GM18909 (cell line): ENCODE data around the gene LYPLA2.
A peak's percentile ranks its signal among the peaks of the same experiment; 100 is the strongest.

Experiments used
- ATAC-seq: cut with Tn5 transposase; IDR thresholded peaks from one replicate; pipeline ENCODE4 v1.9.1; 2021; ENCODE audit warnings: mild to moderate bottlenecking; ENCODE audit not compliant: unreplicated experiment, poor library complexity

LYPLA2 gene

GRCh38 chr1:23790696-23791515 lies at the start of gene LYPLA2:
LYPLA2 (plus strand) TSS chr1:23791145; CDS start chr1:23792683, 1,538 bp downstream.
- ATAC-seq, result peak; percentile 76

DNA sequence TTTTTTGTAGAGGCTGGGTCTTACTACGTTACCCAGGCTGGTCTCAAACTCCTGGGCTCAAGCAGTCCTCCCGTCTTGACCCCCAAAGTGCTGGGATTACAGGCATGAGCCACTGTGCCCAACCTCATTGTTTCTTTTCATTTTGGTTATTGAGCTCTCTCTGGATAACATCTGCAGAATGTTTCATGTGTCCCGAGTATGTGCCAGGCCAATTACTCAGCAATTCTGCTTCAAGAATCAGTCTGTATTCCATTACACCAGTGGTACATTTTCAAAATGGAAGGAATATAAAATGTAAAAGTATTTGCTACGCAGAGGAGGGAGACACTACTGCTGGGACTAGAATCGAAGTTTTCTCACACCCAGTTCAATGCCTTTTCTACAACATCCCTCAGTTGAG lies 49.3 kb upstream of the LYPLA2 start:
- ATAC-seq, result no peak

DNA sequence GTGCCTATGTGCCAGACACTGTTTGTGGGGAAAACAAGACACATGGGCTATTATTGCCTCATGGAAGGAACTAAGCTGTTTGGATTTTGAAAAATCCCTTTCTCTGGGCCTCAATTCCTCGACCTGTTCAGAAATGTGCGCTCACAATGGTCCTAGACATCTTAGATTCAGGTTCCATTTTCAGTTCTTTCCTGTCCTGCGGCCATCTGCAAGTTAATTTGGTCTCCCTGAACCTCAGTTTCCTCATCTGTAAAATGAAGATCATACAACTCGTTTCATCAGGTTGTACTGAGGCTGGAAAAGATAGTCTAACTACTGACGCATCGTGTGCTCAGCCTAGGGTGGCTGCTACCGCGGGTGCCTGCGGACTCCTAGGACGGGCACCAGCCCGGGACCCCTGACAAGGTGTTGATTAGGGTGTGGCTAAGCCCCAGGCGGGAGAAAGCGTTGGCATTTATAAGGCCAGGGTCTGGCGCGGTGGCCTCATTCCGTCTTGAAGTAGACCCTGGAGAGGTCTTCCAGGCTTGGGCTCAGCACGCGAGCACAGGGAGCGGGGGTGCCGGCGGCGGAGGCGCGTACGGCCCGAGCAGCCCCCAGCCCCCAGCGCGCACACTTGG lies 48.2 kb upstream of the LYPLA2 start:
- ATAC-seq, result peak; percentile 22

DNA sequence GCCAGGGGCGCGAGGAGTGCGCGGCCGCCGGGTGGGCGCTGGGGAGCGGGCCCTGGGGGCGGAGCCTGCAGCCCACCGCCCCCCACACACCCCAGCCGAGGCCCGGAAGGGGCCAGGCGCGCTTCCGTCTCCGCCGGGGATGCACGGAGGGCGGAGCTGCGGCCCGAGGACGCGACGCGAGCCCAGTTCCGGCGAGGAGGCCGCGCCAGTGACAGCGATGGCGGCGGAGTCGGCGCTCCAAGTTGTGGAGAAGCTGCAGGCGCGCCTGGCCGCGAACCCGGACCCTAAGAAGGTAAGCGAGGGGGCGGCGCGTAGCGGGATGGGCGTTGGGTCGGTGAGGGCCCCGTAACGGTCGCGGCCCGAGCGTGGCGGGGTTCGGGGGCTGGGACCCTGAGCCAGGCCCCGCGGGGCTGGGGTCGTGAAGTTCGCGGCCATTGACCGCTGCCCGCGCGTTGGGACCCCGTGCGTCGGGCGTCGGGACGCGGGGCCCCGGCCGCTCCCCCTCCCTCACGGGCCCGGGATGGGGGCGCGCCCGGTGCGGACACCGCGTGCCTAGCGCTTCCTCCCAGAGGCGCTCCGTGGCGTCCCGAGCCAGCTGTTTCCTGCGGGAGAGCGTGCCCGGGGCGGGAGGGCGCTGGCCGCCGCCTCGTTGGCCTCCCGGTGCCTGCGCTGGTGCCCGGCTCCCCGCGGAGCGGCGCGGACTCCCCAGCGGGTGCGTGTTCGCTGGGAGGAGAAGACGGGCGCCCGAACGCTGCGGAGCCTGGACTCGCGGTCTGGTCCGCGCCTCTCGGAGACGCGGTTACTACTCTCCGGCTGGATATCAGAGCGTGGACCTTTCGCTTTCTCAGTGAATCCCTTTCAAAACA lies 47.4 kb upstream of the LYPLA2 start, which contains the start of gene ELOA:
ELOA (plus strand) TSS at position 185 of the 866 bp plus-strand sequence; CDS start at position 218, 33 bp downstream.
- peak; percentile 76 for ATAC-seq

DNA sequence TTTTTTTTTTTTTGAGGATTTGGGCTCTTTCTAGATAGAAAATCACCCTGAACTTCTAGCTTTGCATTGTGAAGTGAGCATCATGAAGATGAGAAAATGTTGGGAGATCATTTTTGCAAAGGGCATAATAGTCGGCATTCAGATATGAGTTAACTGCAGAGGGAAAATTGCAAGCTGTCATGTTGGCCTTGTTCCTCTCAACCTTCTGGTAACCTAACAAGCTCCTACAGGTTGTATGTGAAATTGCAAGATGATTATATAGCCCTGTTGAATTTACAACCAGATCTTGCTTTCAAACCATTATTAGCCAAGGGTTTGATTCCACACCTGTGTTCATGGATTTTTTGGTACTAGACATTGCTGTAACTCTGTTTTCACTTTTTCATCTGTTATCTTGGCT lies 45.4 kb upstream of the LYPLA2 start:
- ATAC-seq, result no peak

DNA sequence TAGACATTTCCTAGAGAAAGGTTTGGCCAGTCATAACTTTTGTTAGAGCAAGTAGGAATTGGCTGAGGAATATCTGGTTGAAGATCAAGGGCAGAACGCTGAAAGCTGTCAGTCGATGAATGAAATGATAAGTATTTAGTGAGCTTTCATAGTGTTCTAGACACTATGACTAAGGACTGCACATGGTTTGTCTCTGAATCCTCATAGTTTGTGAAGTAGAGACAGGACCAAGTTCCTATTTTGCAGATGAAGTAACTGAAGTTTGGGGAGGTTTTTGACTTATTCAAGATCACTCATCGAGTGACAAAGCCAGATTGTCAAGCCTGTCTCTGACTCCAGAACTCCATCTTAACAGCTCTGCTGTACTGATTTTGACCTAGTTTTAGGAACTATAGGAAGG lies 42.9 kb upstream of the LYPLA2 start:
- no peak for ATAC-seq

GRCh38 chr1:23751050-23751814 lies 39.7 kb upstream of the LYPLA2 start:
- no peak for ATAC-seq

- ATAC-seq, result no peak
Observed at GRCh38 chr1:23751815-23752200, 39.1 kb upstream of the LYPLA2 start.

- no peak for ATAC-seq
Observed at GRCh38 chr1:23752909-23753308, 38.0 kb upstream of the LYPLA2 start.

DNA sequence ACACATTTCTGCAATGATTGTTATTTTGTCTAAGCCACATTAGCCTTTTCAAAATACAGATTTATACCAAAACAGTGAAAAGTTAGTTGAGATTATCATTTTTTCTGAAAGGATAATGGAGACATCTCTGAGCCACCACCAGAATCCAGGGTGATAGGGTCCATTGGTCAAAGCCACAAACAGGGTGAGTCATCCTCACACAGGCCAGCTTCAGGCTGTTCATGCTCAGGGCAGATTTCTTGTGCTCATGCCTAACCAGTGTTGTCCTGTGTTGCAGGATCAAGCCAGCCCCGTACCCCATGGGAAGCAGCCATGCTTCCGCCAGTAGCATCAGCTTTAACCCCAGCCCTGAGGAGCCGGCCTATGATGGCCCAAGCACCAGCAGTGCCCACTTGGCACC lies 34.3 kb upstream of the LYPLA2 start:
- ATAC-seq, result no peak

DNA sequence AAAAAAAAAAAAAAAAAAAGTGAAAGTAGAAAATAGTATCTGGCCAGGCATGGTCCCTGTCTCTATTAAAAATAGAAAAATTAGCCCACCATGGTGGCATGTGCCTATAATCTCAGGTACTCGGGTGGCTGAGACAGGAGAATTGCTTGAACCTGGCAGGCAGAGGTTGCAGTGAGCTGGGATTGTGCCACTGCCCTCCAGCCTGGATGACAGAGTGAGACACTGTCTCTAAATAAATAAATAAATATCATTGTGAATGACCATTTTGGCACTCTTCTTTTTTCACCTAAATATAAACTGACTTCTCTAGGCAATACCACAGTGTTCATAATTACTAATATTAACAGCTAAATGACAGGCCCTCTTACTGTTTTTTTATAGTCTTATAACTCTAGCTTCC lies 33.1 kb upstream of the LYPLA2 start:
- ATAC-seq, result no peak

DNA sequence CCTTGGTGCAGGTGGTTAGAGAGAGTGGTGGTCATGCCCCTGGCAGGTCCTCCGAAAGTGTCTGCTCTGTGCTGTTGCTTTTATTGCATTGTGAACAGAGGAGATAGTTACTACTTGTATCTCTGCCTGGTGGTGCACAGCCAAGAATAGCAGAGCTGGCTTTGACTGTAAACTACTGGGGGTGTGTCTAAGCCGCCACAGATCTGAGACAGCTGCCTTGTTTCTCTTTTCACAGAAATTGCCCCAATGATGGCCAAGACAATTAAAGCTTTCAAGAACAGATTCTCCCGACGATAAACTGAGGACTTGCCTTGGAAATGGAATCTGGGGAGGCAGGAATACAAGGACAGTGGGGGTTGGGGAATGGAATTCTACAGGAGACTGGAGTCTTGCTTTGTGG lies 31.7 kb upstream of the LYPLA2 start:
- no peak for ATAC-seq

DNA sequence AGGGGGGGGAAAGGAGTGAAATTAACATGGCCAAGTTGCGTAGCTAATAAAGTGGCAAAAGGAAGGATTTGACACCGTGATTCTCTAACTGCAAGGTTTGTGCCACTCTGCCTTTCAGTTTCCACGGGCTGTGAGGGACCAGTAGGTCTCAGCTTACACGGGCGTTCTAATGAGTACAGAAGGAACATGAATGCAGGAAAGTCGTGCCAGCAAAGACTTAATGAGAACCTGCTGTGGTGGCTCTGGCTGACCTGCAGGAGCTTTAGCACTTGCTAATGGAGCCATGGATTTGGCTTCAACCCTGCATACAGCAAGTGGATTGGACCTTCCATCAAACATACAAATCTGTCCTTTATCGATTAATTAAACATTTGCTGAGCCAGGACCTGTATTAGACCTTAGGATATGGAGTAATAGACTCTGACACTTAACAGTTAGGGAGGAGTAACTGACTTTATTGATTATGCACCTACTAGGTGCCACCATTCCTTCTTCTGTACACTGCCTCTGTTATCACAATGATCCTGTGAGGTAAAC lies 27.8 kb upstream of the LYPLA2 start:
- no peak for ATAC-seq

DNA sequence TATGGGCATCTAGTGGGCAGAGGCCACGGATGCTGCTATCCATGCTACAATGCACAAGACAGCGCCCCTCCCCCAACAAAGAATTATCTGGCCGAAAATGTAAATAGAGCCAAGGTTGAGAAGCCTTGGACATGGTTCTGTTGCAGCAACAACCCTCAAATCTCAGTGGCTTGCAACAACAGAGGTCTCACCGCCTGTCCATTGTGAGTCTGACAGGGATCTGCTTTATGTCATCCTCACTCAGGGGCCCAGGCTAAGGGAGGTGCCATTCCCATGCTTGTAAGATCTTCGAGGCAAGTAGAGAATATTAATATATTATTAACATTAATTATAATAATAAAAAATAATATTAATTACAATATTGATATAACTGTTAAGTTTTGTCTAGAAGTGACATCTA lies 22.2 kb upstream of the LYPLA2 start:
- no peak for ATAC-seq

- ATAC-seq, result no peak
Observed at GRCh38 chr1:23772049-23772853, 18.7 kb upstream of the LYPLA2 start.

DNA sequence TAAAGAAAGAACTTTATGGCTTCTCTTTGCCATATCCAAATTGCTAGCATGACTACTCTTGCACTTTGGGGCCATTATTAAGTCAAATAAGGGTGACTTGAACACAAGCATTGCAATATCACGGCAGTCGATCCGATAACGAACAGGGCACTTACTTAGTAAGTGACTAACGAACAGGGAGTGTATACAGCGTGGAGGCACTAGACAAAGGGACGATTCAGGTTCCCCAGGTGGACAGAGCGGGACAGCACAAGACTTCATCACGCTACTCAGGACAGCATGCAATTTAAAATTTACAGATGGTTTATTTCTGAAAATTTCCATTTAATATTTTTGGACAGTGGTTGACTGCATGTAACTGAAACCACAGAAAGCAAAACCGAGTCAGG lies 18.1 kb upstream of the LYPLA2 start:
- no peak for ATAC-seq

- ATAC-seq, result no peak
Observed at GRCh38 chr1:23774174-23774880, 16.6 kb upstream of the LYPLA2 start.

- ATAC-seq, result no peak
Observed at GRCh38 chr1:23776217-23776616, 14.7 kb upstream of the LYPLA2 start.
